Left renal pelvis (tissue), 4 donors: Measurements from ENCODE around the gene GLT1D1. TPM values are rescaled to one million over a fixed set of nuclear protein-coding genes. Genes with fewer than 3 reads are reported as not detected.
"Not testable (repeated sequence)": the region's sequence is repeated elsewhere in the genome, so short reads cannot be mapped to it uniquely, and the experiment has no call there.

ENCODE experiments used
- DNase-seq, 4 donors: peaks; one replicate each; pipeline ENCODE4 v3.0.0-alpha.2; 2013; ENCODE audit warnings: low read depth in 4 of 4, low spot score in 3 of 4
- polyA plus RNA-seq, 4 donors: library from polyadenylated mRNA; unstranded; fragments of 120-200 nt; gene quantifications; one replicate each; pipeline ENCODE4 v1.2.1, GENCODE V29; 2013; ENCODE audit not compliant: insufficient read length in 4 of 4

The GLT1D1 gene
- polyA plus RNA-seq, result 1 to 10 TPM; 1.6 to 3.0 (median 2.0) TPM

- no peak for DNase-seq
Observed at GRCh38 chr12:128852885-128853599, at the start of gene GLT1D1. TSS of gene GLT1D1 (plus strand) at chr12:128853478. CDS start at chr12:128853582, 104 bp downstream.

- no peak for DNase-seq
Observed at GRCh38 chr12:128803788-128804187, 49.5 kb upstream of the GLT1D1 start.

DNA sequence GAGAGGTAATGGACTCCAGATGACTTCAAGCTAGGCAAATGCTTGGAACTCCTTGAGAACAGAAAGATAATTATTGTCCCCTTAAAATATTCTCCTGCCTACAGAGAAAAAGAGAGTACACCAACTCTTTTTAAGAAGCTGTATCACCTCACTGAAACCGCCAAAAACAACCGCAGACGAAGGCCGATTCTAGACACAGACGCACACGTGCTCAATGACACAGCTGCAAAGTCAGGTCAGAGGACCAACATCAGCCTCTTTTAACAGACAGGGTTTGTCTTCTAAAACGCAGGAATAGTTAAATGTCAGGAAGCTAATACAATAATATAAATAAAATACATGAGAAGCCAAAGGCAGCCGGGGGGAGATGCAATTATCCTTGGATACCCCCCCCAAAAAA, 48.5 kb upstream of the GLT1D1 start:
- no peak for DNase-seq

GRCh38 chr12:128805406-128805805, 47.9 kb upstream of the GLT1D1 start:
- not testable (repeated sequence) for DNase-seq

- no peak for DNase-seq
Observed at GRCh38 chr12:128806573-128806972, 46.7 kb upstream of the GLT1D1 start.

DNA sequence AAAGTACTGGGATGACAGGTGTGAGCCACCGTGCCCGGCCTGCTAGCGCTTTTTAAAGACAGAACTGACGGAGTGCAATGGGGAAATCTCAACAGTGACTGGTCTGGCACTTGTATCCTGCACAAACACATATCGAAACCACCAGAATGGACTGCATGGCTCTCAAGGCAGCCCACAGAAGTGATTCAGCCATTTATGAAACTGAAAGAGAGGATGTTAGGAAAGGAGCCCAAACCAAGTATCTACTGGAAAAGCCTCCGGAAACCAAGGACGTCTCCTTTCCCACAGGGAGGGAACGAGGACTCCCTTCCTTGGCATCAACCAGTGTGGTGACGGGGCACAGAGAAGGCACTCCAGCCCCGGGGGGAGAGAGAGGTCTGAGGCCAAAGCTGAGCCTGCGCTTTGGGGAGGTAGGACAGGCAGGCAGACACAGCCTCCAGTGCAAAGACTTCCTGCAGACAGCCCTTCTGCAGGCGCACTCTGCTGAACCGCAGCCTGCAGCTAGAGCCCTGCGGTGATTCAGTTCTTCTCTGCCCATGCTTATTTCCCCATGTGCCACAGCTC, 46.0 kb upstream of the GLT1D1 start:
- no peak for DNase-seq

DNA sequence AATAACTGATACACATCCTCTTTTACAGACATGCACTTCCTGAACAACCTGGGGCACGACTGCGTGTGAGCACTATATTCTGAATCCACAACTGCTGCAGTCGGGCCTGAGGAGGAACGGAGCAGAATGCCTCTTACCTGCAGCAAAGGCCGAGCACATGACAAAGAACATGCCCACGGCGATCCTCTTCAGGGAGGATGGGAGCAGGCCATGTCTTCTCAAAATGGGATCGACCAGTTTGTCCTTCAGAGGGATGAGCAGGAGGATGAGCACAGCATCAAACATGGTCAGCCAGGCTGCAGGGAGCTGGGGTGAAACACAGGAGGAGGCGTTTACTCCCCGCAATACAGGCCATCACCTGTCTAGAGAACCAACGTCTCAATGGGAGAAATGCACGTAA, 44.6 kb upstream of the GLT1D1 start:
- DNase-seq, result no peak

DNA sequence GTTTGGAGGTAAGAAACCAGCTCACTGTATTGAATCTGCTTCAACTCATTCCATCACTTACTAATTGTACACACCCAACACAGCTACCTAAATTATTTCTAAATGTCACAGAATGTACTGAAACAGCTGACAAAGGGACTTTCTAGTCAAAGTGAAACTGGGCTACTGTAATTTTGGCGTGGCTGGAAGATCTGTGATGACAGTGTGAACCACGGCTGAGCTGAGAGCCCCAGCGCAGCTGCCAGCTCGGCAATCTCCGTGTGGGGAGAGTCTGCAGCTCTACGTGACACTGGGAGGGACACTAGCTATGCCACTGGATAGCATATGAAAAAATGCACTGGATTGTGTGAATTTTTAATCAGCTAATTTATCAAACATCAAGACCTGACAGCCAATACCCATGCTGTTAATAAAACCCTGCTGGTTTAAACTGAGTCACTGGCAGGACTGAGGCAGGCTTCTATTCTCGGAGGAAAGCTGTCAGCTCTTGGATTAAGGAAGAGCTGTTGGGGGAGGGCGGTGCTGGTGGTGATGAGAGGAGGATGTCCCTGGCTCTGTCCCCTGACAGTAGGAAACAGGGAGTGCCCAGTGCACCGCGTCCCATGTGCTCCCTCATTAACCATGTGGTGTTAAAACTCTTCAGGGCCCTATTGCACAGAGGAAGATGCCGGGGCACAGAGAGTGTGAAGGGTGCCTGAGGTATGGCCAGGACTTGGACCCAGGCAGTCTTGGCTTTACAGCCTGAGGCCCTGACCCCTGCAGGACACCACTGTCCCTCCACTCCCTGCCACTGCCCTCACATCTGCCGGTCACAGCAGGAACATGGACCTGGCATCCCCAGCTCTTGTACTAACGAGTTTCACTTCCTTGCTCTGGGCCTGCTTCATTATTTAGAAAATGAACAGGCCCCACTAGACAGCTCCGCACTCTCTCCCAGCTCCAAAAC, 42.8 kb upstream of the GLT1D1 start:
- DNase-seq, result no peak

DNA sequence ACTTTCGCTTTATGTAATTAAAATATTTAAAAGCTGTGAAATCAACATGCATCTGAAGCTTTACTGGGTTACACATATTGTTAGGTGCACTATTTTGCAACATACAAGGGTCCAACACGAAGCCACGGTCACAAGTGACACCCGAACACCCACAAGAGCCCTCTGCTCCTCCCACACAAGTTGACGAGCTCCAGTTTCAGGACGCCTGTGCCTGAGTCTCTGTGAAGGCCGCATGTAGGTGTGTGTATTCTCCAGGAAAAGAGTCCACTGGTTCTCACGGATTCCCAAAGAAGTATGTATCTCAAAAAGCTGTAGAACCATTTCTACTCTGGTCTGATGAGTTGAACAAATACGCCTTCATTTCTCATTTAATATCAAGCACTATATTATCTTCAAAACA, 41.5 kb upstream of the GLT1D1 start:
- no peak for DNase-seq

GRCh38 chr12:128813392-128813791, 39.9 kb upstream of the GLT1D1 start:
- no peak for DNase-seq

DNA sequence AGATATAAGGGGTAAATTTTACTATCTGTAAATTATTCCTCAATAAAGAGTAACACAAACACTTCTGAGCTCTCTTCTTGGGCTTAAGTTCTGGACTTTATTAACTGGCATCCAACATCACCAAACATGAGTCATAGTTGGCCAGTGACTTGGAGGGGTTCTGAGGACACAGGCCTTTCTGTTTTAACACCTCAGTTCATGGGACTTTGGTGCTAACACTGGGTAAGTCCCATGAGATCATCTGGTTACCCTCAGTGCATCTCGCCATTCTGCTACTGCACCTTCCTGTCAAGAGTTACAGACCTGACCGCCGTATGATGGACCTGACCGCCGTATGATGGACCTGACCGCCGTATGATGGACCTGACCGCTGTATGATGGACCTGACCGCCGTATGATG, 39.4 kb upstream of the GLT1D1 start:
- no peak for DNase-seq

DNA sequence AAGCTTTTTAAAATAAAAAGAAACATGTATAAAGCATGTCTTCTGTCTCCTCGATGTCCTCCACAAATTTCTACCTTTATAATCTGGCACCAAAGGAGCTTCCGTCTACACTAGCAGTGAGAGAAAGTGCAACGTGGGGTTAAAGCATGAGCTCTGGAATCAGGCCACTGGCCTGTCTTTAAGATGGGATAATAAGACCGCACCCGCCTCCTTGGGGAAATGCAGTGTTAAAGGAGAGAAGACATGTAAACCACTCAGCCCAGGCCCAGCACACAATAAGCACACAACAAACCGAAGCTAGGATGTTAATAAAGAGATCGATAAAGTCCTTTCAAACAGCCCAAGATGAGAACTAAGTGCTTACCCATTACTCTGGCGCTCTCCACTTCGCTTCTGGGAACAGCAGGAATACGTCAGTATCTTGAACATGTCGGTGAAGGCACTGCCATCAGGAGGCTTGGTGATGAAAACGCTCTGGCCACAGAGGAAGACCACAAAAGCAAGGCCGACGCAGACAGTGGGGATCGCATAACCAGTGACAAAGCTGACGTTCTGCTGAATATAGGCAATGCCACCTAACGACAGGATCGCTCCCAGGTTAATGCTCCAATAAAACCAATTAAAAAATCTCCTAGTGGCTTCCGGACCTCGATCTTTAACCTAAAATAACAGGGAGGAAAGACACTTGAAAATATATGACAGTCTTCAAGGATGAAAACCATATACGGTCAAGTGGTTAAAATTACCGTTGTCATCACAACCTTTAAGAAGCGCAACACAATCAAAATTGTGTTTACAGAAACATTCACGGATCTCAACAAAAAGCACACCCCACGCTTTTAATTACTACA, 38.6 kb upstream of the GLT1D1 start:
- DNase-seq, result no peak

DNA sequence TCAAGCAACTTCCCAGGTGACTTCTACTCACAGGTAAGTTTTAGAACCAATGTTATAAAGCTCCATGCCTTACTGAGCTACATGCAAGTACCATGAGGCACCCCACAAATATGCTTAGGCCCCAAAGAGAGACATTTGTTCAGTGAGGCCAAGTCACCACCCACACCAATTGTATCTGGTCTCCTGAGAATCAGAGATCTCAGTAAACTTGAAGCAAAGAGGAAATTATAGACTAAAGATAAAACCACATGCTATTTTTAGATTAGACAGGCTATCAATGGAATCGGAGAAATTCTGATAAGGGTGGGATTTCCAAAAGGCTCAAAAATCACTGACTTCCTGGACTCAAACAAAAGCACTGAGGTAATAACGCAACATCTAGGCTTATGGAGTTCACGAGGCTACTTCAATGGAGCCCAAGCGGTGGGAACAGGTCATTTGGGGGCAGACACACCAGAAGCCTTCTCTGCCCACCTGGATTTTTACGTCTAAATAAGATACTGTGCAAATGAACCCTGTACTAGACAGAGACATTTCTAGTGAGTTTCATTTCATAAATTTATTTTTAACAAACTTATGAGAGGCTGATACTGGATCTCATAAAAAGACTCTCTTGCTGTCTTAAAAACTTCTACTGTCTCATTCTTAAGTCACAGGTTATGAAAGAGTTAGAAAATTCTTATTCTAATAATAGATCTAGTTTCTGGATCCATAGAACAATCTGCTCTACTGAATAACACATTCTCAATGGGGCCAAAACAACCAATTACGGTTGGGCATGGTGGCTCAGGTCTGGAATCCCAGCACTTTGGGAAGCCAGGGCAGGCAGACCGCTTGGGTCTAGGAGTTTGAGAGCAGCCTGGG, 37.3 kb upstream of the GLT1D1 start:
- DNase-seq, result no peak

DNA sequence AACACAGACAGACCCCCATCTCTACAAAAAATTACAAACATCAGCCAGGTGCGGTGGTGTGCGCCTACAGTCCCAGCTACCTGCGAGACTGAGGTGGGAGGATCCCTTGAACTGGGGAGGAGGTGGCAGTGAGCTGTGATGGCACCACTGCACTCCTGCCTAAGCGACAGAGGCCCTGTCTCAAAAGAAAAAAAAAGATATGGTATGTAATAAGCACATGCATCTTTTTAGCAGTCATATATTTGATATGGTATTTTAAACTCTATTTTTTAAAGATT, 36.7 kb upstream of the GLT1D1 start:
- DNase-seq, result no peak

GRCh38 chr12:128817111-128818015, 35.9 kb upstream of the GLT1D1 start:
- DNase-seq, result no peak

DNA sequence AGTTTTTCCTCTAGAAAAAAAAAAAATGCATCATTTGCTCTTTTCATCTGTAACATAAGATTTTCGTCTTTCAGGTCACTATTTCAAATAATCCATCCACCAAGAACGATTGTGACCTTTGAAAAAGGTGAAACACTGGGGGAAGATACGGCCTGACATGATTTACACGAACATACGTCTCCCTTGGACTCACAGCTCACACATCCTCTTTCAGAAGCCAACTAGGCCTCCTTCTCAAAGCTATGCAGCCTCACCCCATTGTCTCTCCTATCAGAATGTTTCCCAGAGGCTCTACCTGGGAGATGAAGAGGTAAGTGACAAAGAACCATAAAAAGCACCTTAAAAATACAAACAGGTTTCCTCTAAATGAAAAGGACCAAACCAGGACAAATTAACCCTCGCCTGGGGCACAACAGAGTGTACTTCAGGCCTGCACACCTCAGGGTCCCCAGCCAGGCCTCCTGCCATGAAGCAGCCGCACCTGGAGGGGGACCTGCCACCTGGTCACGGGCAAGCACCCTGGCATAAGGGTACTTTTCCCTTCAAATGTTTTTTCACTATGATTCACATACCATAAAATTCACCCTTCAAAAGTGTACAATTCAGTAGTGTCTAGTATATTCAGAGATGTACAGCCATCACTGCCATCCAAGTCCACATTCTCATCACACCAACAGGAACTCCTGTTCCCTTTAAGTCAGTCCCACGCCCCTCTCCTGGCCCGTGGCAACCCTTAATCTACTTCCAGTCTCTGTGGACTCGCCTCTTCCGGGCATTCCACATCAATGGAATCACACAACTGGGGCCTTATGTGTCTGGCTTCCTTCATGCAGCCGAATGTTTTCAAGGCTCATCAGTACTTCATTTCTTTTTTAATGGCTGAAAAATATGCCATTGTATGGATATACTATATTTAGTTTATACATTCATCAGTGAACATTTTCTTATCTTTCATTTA, 34.9 kb upstream of the GLT1D1 start:
- no peak for DNase-seq

- no peak for DNase-seq
Observed at GRCh38 chr12:128819293-128820144, 33.8 kb upstream of the GLT1D1 start.
